CD8-positive, alpha-beta memory T cell (primary cell): ENCODE data around the gene PLA2G2C. TPM values are rescaled to one million over a fixed set of nuclear protein-coding genes. Genes with fewer than 3 reads are reported as not detected.
A peak's percentile ranks its signal among the peaks of the same experiment; 100 is the strongest.

ENCODE experiments used
- CTCF ChIA-PET: fragments of 350-600 bp; sonication (Branson Sonifier 250); formaldehyde crosslinking; loops from one replicate; lab custom pipeline; 2021; ENCODE audit warnings: antibody characterized with exemption; lab: Charles Lee
- POLR2A ChIA-PET: fragments of 350-600 bp; sonication (Branson Sonifier 250); formaldehyde crosslinking; loops from one replicate; lab custom pipeline; 2021; ENCODE audit warnings: antibody characterized with exemption; lab: Charles Lee
- DNase-seq, 5 donors: peaks; one replicate each; pipeline versions ENCODE4 v3.0.0 to v3.0.0-alpha.2; 2020 to 2022; ENCODE audit warnings: mixed read lengths in 1 of 5
- H3K27ac ChIP-seq: one replicate; pipeline ENCODE4 v1.7.0; 2013; ENCODE audit warnings: low read depth, mild to moderate bottlenecking, low read length, moderate library complexity
- H3K27me3 ChIP-seq: 2 replicates; pipeline ENCODE4 v1.7.0; 2013; ENCODE audit warnings: low read length, mild to moderate bottlenecking; ENCODE audit not compliant: insufficient read depth, poor library complexity, severe bottlenecking
- H3K36me3 ChIP-seq: 2 replicates; pipeline ENCODE4 v1.7.0; 2013; ENCODE audit warnings: mild to moderate bottlenecking, low read length, moderate library complexity; ENCODE audit not compliant: insufficient read depth
- H3K4me1 ChIP-seq: 2 replicates; pipeline ENCODE4 v1.7.0; 2013; ENCODE audit warnings: mild to moderate bottlenecking, low read length, moderate library complexity; ENCODE audit not compliant: insufficient read depth
- H3K4me3 ChIP-seq: 2 replicates; pipeline ENCODE4 v1.7.0; 2013; ENCODE audit warnings: mild to moderate bottlenecking, low read length
- H3K9me3 ChIP-seq: 2 replicates; pipeline ENCODE4 v1.7.0; 2013; ENCODE audit warnings: mild to moderate bottlenecking, low read length
- H3K27ac Mint-ChIP-seq, 8 donors: one replicate each; pipeline ENCODE4 v1.8.0; 2020 to 2021; ENCODE audit warnings: mixed read lengths in 8 of 8, mild to moderate bottlenecking in 6 of 8, inconsistent platforms in 3 of 8, moderate library complexity in 3 of 8
- H3K27me3 Mint-ChIP-seq, 2 donors: one replicate each; pipeline ENCODE4 v1.8.0; 2020 to 2021; ENCODE audit warnings: mixed read lengths in 2 of 2, mild to moderate bottlenecking in 1 of 2, moderate library complexity in 1 of 2
- H3K36me3 Mint-ChIP-seq, 3 donors: one replicate each; pipeline ENCODE4 v1.8.0; 2020 to 2021; ENCODE audit warnings: mixed read lengths in 3 of 3, inconsistent platforms in 1 of 3, mild to moderate bottlenecking in 1 of 3
- H3K4me1 Mint-ChIP-seq, 3 donors: one replicate each; pipeline ENCODE4 v1.8.0; 2020 to 2021; ENCODE audit warnings: mixed read lengths in 3 of 3, inconsistent platforms in 1 of 3, mild to moderate bottlenecking in 1 of 3
- H3K4me3 Mint-ChIP-seq, 7 donors: one replicate each; pipeline ENCODE4 v1.8.0; 2020 to 2021; ENCODE audit warnings: mixed read lengths in 7 of 7, mild to moderate bottlenecking in 6 of 7, moderate library complexity in 4 of 7, inconsistent platforms in 2 of 7
- H3K9me3 Mint-ChIP-seq, 5 donors: one replicate each; pipeline ENCODE4 v1.8.0; 2020 to 2022; ENCODE audit warnings: mixed read lengths in 5 of 5, mild to moderate bottlenecking in 3 of 5, moderate library complexity in 2 of 5, inconsistent platforms in 1 of 5
- polyA plus RNA-seq: library from polyadenylated mRNA; unstranded; fragments of 300-500 nt; fragmentation: Illumina TruSeq; gene quantifications from one replicate; pipeline ENCODE4 v1.2.3, GENCODE V29; 2021
- total RNA-seq, 2 experiments: library from RNA; stranded (reverse); gene quantifications; one replicate each; pipeline ENCODE4 v1.2.3, GENCODE V29; 2021

PLA2G2C gene
- total and polyA plus RNA-seq, 3 experiments from 2014 or later: not detected

DNA sequence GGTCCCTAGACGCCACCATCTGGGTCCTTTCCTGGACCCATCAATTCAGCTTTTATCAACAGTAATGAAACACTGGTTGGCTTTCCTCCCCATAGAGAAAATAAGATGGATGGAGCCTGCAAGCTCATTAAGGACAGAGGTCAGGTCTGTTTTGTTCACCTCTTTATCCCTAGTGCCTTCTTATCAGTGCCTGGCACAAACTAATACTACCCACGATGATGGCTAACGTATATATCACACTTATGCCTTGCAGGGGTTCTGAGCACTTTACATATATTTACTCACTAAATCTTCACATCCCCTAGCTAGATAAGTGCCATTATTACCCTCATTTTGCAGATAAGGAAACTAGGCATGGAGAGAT, 5.5 kb downstream of the PLA2G2C start:
- Histone ChIP-seq H3K27me3 (no peaks in the 10 kb centered on the region), H3K27ac (no peak overlapping the region), H3K36me3 (no peaks in the 10 kb centered on the region), H3K4me3 (no peak overlapping the region), H3K4me1 (peaks cover 14% of the 10 kb centered on the region), H3K9me3 (no peaks in the 10 kb centered on the region)
- Mint-ChIP-seq H3K4me3 (no peak overlapping the region), H3K4me1 (peaks cover 16 to 25% (median 23%) of the 10 kb centered on the region in 3 donors), H3K9me3 (no peaks in the 10 kb centered on the region), H3K36me3 (peaks cover 0 to 1% (median 0%) of the 10 kb centered on the region in 3 donors), H3K27ac (no peak overlapping the region), H3K27me3 (no peaks in the 10 kb centered on the region)
- ChIA-PET CTCF (interaction anchor here (1.0 to 2.3 kb wide), 4 partner anchors 15 to 38 kb away, joined by 3 to 6 read pairs (median 5); no protein-coding TSS in a partner anchor), POLR2A (no interaction called here)
- no peak for DNase-seq

DNA sequence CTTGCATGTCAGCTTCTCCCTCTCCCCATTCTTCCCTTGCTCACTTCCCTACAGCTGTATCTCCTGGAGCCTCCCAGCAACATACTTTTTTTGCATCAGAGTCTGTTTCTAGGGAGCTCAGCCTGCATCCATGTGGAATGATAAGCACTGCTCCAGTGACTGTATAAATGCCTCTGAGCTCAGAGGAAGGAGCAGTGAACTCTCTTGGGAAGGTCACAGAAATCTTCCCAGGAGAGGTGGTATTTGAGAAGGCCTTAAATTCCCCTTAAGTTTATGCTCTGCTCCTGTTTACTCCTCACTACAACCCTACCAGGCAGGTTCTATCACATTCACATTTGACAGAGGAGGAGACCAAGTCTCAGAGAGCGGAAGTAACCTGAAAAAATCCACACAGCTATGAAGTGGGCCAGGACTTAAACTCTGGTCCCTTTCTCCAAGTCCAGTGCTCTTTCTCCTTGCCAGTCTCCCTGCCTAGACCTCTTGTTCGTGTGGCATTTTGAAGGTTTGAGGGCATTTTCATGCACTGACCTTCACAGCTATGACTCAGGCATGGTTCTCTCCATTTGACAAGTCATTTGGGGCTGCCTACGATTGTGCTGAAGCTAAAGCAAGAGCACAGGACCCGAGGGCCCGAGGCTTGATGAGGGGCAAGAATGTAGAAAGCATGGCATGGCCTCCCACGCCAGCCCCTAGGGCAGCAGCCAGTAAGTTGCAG, 6.0 kb downstream of the PLA2G2C start:
- Histone ChIP-seq H3K36me3 (no peaks in the 10 kb centered on the region), H3K9me3 (no peaks in the 10 kb centered on the region), H3K4me3 (no peak overlapping the region), H3K27me3 (no peaks in the 10 kb centered on the region), H3K4me1 (peaks cover 10% of the 10 kb centered on the region), H3K27ac (no peak overlapping the region)
- Mint-ChIP-seq H3K4me3 (no peak overlapping the region), H3K27ac (no peak overlapping the region), H3K27me3 (no peaks in the 10 kb centered on the region), H3K36me3 (peaks cover 0 to 1% (median 0%) of the 10 kb centered on the region in 3 donors), H3K4me1 (peaks cover 14 to 22% (median 19%) of the 10 kb centered on the region in 3 donors), H3K9me3 (no peaks in the 10 kb centered on the region)
- POLR2A ChIA-PET: no interaction called here
- no peak for DNase-seq
- CTCF ChIA-PET: interaction anchor here (1.0 to 2.3 kb wide), 6 partner anchors 9 to 39 kb away, joined by 3 to 6 read pairs (median 4); no protein-coding TSS in a partner anchor

DNA sequence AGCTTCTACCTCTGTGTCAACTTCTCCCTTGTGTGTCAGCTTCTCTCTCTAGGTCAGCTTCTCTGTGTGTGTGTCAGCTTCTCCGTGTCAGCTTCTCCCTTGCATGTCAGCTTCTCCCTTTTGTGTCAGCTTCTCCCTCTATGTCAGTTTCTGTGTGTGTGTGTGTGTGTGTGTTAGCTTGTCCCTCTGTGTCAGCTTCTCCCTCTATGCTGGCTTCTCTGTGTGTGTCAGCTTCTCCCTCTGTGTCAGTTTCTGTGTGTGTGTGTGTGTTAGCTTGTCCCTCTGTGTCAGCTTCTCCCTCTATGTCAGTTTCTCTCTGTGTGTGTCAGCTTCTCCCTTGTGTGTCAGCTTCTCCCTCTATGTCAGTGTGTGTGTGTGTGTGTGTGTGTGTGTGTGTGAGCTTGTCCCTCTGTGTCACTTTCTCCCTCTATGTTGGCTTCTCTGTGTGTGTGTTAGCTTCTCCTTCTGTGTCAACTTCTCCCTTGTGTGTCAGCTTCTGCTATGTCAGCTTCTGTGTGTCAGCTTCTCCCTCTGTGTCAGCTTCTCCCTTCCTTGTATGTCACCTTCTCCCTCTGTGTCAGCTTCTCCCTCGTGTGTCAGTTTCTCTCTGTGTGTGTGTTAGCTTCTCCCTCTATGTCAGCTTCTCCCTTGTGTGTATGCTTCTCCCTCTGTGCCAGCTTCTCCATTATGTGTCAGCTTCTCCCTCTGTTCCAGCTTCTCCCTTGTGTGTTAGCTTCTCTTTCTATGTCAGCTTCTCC, 6.8 kb downstream of the PLA2G2C start:
- H3K27me3 Mint-ChIP-seq: no peaks in the 10 kb centered on the region
- no peak overlapping the region for H3K4me3 Mint-ChIP-seq
- no peaks in the 10 kb centered on the region for H3K9me3 Mint-ChIP-seq
- peaks cover 6 to 15% (median 12%) of the 10 kb centered on the region in 3 donors for H3K4me1 Mint-ChIP-seq
- Histone ChIP-seq H3K27me3 (no peaks in the 10 kb centered on the region), H3K27ac (no peak overlapping the region), H3K4me1 (peaks cover 2% of the 10 kb centered on the region), H3K9me3 (no peaks in the 10 kb centered on the region), H3K4me3 (no peak overlapping the region), H3K36me3 (no peaks in the 10 kb centered on the region)
- no peak for DNase-seq
- CTCF ChIA-PET: interaction anchor here (1.1 to 2.3 kb wide), 6 partner anchors 10 to 34 kb away, joined by 3 to 6 read pairs (median 4); no protein-coding TSS in a partner anchor
- H3K36me3 Mint-ChIP-seq: peaks cover 0 to 1% (median 0%) of the 10 kb centered on the region in 3 donors
- H3K27ac Mint-ChIP-seq: peak overlapping the region in 2 of 8 donors; percentile 33 to 51
- POLR2A ChIA-PET: no interaction called here

DNA sequence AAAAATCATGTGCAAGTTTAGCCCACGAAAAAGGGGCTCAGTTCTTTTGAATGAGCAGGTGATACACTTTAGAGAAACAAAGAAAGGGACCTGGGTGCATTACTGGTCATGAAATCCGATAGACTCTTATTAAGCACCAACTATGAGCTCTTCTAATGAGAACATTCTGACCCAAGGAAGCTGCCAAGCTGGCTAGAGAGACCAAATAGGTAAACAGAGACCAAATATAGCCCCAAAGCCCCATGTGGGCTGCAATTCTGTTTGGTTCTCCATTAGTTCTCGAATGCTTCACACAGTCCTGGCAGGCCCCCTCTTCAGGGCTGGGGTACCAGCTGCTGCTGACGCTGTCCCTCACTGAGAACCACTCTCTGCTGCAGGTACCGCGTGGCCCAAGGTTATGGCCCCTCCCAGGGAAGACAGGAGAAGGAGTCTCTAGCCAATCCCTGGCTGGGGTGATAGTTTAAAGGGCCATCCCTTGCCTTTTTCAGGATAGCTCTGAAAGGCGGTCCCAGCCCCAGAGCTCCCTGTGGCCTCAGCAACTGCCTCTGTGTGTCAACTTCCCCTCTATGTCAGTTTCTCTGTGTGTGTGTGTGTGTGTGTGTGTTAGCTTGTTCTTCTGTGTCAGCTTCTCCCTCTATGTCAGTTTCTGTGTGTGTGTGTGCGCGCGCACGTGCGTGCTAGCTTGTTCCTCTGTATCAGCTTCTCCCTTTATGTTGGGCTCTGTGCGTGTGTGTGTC, 7.5 kb downstream of the PLA2G2C start:
- ChIA-PET POLR2A (no interaction called here), CTCF (interaction anchor here (1.1 to 2.3 kb wide), 5 partner anchors 11 to 35 kb away, joined by 3 to 6 read pairs (median 4); no protein-coding TSS in a partner anchor)
- peaks cover 0 to 7% (median 4%) of the 10 kb centered on the region in 3 donors for H3K4me1 Mint-ChIP-seq
- Histone ChIP-seq H3K9me3 (no peaks in the 10 kb centered on the region), H3K4me1 (no peaks in the 10 kb centered on the region), H3K36me3 (no peaks in the 10 kb centered on the region), H3K4me3 (no peak overlapping the region), H3K27me3 (no peaks in the 10 kb centered on the region), H3K27ac (no peak overlapping the region)
- H3K9me3 Mint-ChIP-seq: no peaks in the 10 kb centered on the region
- peak overlapping the region in 3 of 8 donors; percentile 33 to 51 (median 36) for H3K27ac Mint-ChIP-seq
- no peak for DNase-seq
- H3K36me3 Mint-ChIP-seq: peaks cover 0 to 1% (median 0%) of the 10 kb centered on the region in 3 donors
- no peaks in the 10 kb centered on the region for H3K27me3 Mint-ChIP-seq
- no peak overlapping the region for H3K4me3 Mint-ChIP-seq

DNA sequence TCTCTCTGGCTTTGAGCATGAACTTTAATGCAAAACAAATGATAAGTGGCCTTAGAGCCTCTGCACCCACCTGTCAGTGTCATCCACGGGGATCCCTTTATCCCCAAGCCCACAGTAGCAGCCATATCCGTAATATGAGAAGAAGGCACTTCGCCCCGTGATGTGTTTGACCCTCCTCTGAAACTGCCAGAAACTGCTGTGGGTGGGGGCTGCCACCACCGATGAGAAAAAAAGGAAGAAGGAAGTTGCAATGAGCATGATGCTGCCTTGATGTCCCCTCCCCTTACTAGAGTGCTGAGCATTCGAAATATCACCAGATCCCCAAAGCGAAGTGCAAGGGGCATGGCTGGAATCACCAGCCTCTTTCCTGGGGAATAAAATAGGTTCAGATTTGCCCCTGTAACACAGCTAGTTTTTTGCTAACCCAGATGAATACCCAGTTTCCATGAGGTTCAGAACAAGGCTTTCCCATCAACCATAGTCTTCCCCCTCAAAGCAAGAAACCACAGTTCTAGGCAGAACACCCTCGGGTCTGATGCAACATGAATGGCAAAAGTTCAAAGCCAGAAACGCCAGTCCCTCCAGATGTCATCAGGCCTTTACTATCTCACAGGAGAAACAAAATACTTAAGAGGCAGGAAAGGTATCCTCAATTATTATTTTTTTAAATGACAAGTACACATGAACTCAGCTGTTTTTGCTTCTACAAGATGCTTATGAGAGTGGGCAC, 11.2 kb downstream of the PLA2G2C start:
- peak overlapping the region in 1 of 8 donors; percentile 63 for H3K27ac Mint-ChIP-seq

DNA sequence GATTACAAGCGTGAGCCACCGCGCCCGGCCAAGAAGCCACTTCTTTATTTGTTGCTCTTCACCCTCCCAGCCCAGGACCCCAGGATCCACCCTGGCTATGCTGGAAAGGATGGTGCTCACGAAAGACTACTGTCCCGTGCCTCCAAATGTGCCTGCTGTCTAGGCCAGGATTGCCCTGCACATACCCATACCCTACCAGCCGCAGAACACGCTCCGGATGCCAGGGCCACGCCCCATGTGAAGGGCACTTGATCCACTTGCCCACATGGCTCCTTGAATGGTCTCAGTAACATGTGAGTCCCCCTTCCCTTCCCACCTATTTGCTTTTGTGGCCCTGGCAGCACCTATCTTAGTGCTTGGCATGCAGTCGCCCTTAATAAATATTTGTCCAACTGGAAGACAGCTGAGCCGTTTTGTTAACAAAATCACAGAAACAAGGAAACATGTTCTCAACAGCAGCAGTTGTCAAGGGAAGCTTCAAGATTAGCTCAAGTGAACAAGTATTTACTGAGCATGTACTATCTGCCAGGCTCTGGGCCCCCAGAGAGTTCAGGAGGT, 14.2 kb downstream of the PLA2G2C start:
- Mint-ChIP-seq H3K4me1 (peaks cover 3 to 5% (median 4%) of the 10 kb centered on the region in 3 donors), H3K4me3 (no peak overlapping the region), H3K27me3 (peaks cover 3 to 4% of the 10 kb centered on the region in 2 donors), H3K9me3 (peaks cover 0 to 2% (median 0%) of the 10 kb centered on the region in 5 donors), H3K36me3 (peaks cover 0 to 1% (median 0%) of the 10 kb centered on the region in 3 donors), H3K27ac (peak overlapping the region in 1 of 8 donors; percentile 47)
- CTCF ChIA-PET: interaction anchor here (0.8 kb wide), 1 partner anchor 25 kb away, joined by 3 read pairs; no protein-coding TSS in a partner anchor
- H3K27me3 ChIP-seq: no peaks in the 10 kb centered on the region
- H3K27ac ChIP-seq: no peak overlapping the region
- DNase-seq: peak in 1 of 5 donors; percentile 10
- no peaks in the 10 kb centered on the region for H3K36me3 ChIP-seq
- peaks cover 5% of the 10 kb centered on the region for H3K4me1 ChIP-seq
- H3K4me3 ChIP-seq: no peak overlapping the region
- POLR2A ChIA-PET: no interaction called here
- H3K9me3 ChIP-seq: no peaks in the 10 kb centered on the region

More for the DNA sequence above, 11.2 kb downstream of the PLA2G2C start:
- H3K27me3 ChIP-seq: no peaks in the 10 kb centered on the region
- POLR2A ChIA-PET: no interaction called here
- no peaks in the 10 kb centered on the region for H3K9me3 ChIP-seq
- Mint-ChIP-seq H3K4me1 (peaks cover 3 to 5% (median 4%) of the 10 kb centered on the region in 3 donors), H3K4me3 (no peak overlapping the region), H3K27me3 (no peaks in the 10 kb centered on the region), H3K9me3 (no peaks in the 10 kb centered on the region), H3K36me3 (peaks cover 0 to 1% (median 0%) of the 10 kb centered on the region in 3 donors)
- no peaks in the 10 kb centered on the region for H3K36me3 ChIP-seq
- CTCF ChIA-PET: interaction anchor here (1.9 kb wide), 1 partner anchor 23 kb away, joined by 5 read pairs; no protein-coding TSS in a partner anchor
- no peak overlapping the region for H3K4me3 ChIP-seq
- no peak overlapping the region for H3K27ac ChIP-seq
- no peak for DNase-seq
- H3K4me1 ChIP-seq: peaks cover 5% of the 10 kb centered on the region

DNA sequence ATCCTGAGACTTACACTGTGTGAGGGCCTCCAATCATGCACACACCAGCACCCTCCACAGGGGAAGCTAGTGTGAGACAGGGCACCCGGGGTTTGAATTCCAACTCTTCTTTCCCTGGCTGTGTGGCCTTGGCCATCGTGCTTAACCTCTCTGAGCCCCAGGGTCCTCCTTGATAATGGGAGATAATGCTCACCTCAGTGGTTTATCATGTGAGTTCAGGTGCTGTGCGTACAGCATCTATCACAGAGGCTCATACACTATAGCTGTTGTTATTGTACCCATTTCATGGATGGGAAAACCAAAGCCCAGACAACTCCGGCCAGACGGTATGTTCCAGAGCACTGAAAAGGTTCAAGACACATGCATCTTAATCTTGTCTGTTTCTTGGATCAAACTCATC, 16.4 kb downstream of the PLA2G2C start:
- ChIA-PET POLR2A (no interaction called here), CTCF (interaction anchor here (1.3 kb wide), 1 partner anchor 17 kb away, joined by 3 read pairs; no protein-coding TSS in a partner anchor)

More for the DNA sequence above, 16.4 kb downstream of the PLA2G2C start:
- Mint-ChIP-seq H3K9me3 (peaks cover 5 to 9% (median 9%) of the 10 kb centered on the region in 5 donors), H3K27ac (no peak overlapping the region), H3K4me3 (no peak overlapping the region), H3K27me3 (peaks cover 9 to 10% of the 10 kb centered on the region in 2 donors), H3K4me1 (peaks cover 3 to 5% (median 4%) of the 10 kb centered on the region in 3 donors), H3K36me3 (peaks cover 0 to 5% (median 0%) of the 10 kb centered on the region in 3 donors)
- Histone ChIP-seq H3K36me3 (no peaks in the 10 kb centered on the region), H3K27ac (no peak overlapping the region), H3K4me3 (no peak overlapping the region), H3K4me1 (peaks cover 5% of the 10 kb centered on the region), H3K27me3 (no peaks in the 10 kb centered on the region), H3K9me3 (no peaks in the 10 kb centered on the region)
- no peak for DNase-seq
